ENCODE data around the gene MYL10. TPM values are rescaled to one million over a fixed set of nuclear protein-coding genes. Genes with fewer than 3 reads are reported as not detected.

MYL10 gene
- total RNA-seq, 2 experiments from 2014 or later, result not detected

DNA sequence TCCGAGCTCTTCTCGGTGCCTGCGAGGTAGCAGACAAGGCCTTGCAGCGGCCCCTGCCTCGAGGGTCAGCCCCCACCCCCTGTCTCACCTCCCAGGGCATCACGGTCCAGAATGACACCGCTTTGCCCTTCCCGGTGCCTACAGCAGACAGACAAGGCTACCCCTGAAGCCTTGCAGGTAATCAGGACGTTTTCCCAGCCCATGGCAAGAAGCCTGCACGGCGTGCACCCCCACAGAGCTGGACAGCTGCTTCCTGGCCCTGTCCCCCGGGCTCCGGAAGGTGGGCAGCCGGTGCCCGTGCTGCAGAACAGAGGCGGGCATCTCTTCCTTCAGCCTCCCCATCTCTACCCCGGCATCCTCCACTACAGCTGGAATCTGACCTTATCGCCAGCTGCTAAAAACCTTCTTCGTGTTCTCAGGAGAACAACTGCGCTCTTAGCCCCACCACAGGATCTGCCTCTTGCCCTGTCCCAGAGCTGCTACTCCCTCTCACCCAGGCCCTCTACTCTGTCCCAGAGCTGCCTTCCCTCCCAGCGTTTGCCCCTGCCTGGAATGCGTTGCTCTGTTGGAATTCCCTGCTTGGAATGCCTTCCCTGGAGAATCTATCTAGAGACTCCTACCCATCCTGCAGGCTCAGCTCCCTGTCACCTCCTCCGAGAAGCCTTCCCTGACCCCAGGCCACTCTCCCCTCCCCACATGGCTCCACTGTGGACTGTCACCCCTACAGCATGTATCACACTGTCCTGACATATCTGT is 4.7 kb downstream of the MYL10 start:
- BruUV-seq (replicated peaks), result no TSS peak
- Histone ChIP-seq H3K4me1 (ENCODE audit: insufficient read depth, low read length, poor library complexity, severe bottlenecking) (no peaks in the 10 kb centered on the region), H4K20me1 (ENCODE audit: insufficient read depth, low read length) (no peaks in the 10 kb centered on the region), H3K4me3 (ENCODE audit: low read depth, low read length, poor library complexity, severe bottlenecking) (no peak overlapping the region), H3K4me2 (ENCODE audit: low read length) (no peak overlapping the region), H3K9me2 (ENCODE audit: insufficient read depth, low read length) (no peaks in the 10 kb centered on the region), H3K79me2 (ENCODE audit: insufficient read depth, low read depth, low read length) (no peaks in the 10 kb centered on the region), H3K27ac (ENCODE audit: low read depth, low read length, poor library complexity, severe bottlenecking) (no peak overlapping the region), H2AFZ (ENCODE audit: low read length) (no peak overlapping the region), H3K9me3 (ENCODE audit: low read length) (no peaks in the 10 kb centered on the region), H3K36me3 (ENCODE audit: insufficient read depth, low read length) (no peaks in the 10 kb centered on the region)
- ChIA-PET POLR2A (interaction anchor here (0.6 to 0.9 kb wide), 2 partner anchors 19 to 669 kb away, joined by 3 to 4 read pairs; no protein-coding TSS in a partner anchor), CTCF (ENCODE audit: unreplicated experiment) (interaction anchor here (0.6 kb wide), 1 partner anchor 201 kb away, joined by 3 read pairs; no protein-coding TSS in a partner anchor)
- TF ChIP-seq, protein P1, sequence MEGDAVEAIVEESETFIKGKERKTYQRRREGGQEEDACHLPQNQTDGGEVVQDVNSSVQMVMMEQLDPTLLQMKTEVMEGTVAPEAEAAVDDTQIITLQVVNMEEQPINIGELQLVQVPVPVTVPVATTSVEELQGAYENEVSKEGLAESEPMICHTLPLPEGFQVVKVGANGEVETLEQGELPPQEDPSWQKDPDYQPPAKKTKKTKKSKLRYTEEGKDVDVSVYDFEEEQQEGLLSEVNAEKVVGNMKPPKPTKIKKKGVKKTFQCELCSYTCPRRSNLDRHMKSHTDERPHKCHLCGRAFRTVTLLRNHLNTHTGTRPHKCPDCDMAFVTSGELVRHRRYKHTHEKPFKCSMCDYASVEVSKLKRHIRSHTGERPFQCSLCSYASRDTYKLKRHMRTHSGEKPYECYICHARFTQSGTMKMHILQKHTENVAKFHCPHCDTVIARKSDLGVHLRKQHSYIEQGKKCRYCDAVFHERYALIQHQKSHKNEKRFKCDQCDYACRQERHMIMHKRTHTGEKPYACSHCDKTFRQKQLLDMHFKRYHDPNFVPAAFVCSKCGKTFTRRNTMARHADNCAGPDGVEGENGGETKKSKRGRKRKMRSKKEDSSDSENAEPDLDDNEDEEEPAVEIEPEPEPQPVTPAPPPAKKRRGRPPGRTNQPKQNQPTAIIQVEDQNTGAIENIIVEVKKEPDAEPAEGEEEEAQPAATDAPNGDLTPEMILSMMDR (conservative IDR thresholded peaks at IDR 0.05; ENCODE audit: low read length), result no peak
- no peak for TF ChIP-seq EZH2phosphoT487 (IDR thresholded peaks at IDR 0.05; ENCODE audit: borderline replicate concordance, low read depth, low read length)
- no peak for DNase-seq (ENCODE audit: low spot score)
- intact Hi-C loops (cut with micrococcal nuclease; ENCODE audit: unreplicated experiment), result no loop called here

- CTCF ChIA-PET (ENCODE audit: unreplicated experiment), result no interaction called here
Observed at GRCh38 chr7:101622609-101623173, 6.4 kb downstream of the MYL10 start.

More at GRCh38 chr7:101622609-101623173, 6.4 kb downstream of the MYL10 start:
- H2AFZ ChIP-seq (ENCODE audit: low read length), result no peak overlapping the region
- no peaks in the 10 kb centered on the region for H3K9me2 ChIP-seq (ENCODE audit: insufficient read depth, low read length)
- TF ChIP-seq, protein P1 (conservative IDR thresholded peaks at IDR 0.05; ENCODE audit: low read length), result no peak
- TF ChIP-seq EZH2phosphoT487 (IDR thresholded peaks at IDR 0.05; ENCODE audit: borderline replicate concordance, low read depth, low read length), result no peak
- H3K27ac ChIP-seq (ENCODE audit: low read depth, low read length, poor library complexity, severe bottlenecking), result no peak overlapping the region
- no peak for DNase-seq (ENCODE audit: low spot score)
- intact Hi-C loops (cut with micrococcal nuclease; ENCODE audit: unreplicated experiment), result no loop called here
- POLR2A ChIA-PET, result no interaction called here
- H3K4me2 ChIP-seq (ENCODE audit: low read length), result no peak overlapping the region
- H3K4me1 ChIP-seq (ENCODE audit: insufficient read depth, low read length, poor library complexity, severe bottlenecking), result no peaks in the 10 kb centered on the region
- no peaks in the 10 kb centered on the region for H3K79me2 ChIP-seq (ENCODE audit: insufficient read depth, low read depth, low read length)
- BruUV-seq (replicated peaks), result no TSS peak
- no peaks in the 10 kb centered on the region for H3K9me3 ChIP-seq (ENCODE audit: low read length)
- no peaks in the 10 kb centered on the region for H4K20me1 ChIP-seq (ENCODE audit: insufficient read depth, low read length)
- H3K4me3 ChIP-seq (ENCODE audit: low read depth, low read length, poor library complexity, severe bottlenecking), result no peak overlapping the region
- no peaks in the 10 kb centered on the region for H3K36me3 ChIP-seq (ENCODE audit: insufficient read depth, low read length)
